ENCODE measurements around the gene PHC2.

PHC2 gene

DNA sequence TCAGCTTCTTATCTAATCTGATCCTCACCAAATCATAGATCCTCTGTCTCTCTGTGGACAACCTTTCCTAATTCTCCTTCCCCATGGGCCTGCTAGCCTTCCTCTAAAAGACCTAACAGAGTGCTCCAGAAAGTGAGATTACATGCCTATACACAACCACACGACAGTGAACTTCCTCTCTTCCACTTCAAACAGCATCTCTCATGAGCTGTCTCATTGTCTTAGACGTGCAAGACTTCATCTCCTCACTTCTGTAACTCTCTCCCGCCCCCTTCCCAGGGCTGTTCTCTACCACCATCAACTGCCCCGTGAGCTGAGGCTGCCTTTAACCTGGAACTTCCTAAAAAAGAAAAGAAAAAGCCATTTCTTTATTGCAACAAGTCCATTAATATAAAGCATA lies 95.9 kb downstream of the PHC2 start:
- H3K27ac ChIP-seq: no peak overlapping the region
- H3K4me1 ChIP-seq (ENCODE audit: low read depth, poor library complexity, severe bottlenecking): no peaks in the 10 kb centered on the region
- H3K4me2 ChIP-seq: no peak overlapping the region
- H3K79me2 ChIP-seq (ENCODE audit: insufficient read depth, low read depth): no peaks in the 10 kb centered on the region
- H3K36me3 ChIP-seq (ENCODE audit: insufficient read depth): no peaks in the 10 kb centered on the region
- no peak for TF ChIP-seq CTCF (conservative IDR thresholded peaks at IDR 0.05; ENCODE audit: low read depth, low read length)
- no peak overlapping the region for H2AFZ ChIP-seq (ENCODE audit: low read depth)
- no peak overlapping the region for H3K4me3 ChIP-seq (IDR thresholded peaks at IDR 0.05; ENCODE audit: insufficient read depth, low read depth, low read length)
- no peaks in the 10 kb centered on the region for H3K27me3 ChIP-seq (ENCODE audit: insufficient read depth, low read depth)
- H3K9ac ChIP-seq: no peak overlapping the region
- H4K20me1 ChIP-seq (ENCODE audit: insufficient read depth): no peaks in the 10 kb centered on the region

GRCh38 chr1:33334081-33334552 lies 96.8 kb downstream of the PHC2 start:
- Histone ChIP-seq H2AFZ (ENCODE audit: low read depth) (no peak overlapping the region), H3K27me3 (ENCODE audit: insufficient read depth, low read depth) (no peaks in the 10 kb centered on the region), H4K20me1 (ENCODE audit: insufficient read depth) (no peaks in the 10 kb centered on the region), H3K4me2 (no peak overlapping the region), H3K79me2 (ENCODE audit: insufficient read depth, low read depth) (no peaks in the 10 kb centered on the region), H3K9ac (no peak overlapping the region), H3K36me3 (ENCODE audit: insufficient read depth) (no peaks in the 10 kb centered on the region), H3K4me3 (IDR thresholded peaks at IDR 0.05; ENCODE audit: insufficient read depth, low read depth, low read length) (no peak overlapping the region), H3K27ac (no peak overlapping the region), H3K4me1 (ENCODE audit: low read depth, poor library complexity, severe bottlenecking) (no peaks in the 10 kb centered on the region)
- TF ChIP-seq CTCF (conservative IDR thresholded peaks at IDR 0.05; ENCODE audit: low read depth, low read length): no peak

DNA sequence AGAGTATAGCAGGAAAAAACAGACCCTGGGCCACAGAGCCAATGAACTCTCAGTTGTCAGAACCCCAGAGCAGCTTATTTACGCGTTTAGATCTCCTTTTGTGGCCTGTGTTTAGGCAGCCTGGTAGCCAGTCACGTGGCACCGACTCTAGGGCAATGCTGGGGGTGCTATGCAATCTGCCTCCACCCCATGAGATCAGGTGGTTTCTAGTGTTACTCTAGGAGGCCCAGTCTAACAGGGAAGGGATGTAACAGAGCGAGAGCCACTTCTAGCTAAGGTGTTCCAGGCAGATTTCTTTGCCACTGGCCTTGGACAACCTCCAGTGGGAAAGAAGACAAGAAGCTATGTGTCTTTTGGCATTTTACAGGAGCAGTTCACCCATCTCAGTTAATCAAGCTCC lies 98.0 kb downstream of the PHC2 start:
- H3K27ac ChIP-seq: no peak overlapping the region

DNA sequence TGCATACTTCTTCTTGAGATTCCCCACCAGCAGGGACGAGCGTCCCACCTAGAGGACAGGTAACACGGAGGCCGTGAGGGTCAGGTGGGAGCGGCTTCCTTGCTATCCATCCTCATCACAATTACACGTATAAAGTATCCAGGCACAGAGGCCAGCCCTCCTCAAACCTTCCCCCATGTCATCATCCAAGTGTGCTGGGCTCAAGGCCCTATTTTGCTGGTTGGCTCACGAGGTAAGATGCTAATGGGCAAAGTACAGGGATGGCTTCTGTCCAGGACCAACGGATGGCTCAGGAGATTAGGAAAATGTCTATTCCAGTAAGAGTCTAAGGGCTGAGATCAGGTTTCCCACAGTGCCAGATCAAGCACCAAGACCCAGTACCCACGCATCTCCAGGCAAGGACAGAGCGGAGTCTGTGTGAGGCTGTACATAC lies 98.5 kb downstream of the PHC2 start:
- Histone ChIP-seq H3K27me3 (ENCODE audit: insufficient read depth, low read depth) (no peaks in the 10 kb centered on the region), H2AFZ (ENCODE audit: low read depth) (no peak overlapping the region), H3K4me2 (no peak overlapping the region), H3K79me2 (ENCODE audit: insufficient read depth, low read depth) (no peaks in the 10 kb centered on the region), H3K9ac (no peak overlapping the region), H3K36me3 (ENCODE audit: insufficient read depth) (no peaks in the 10 kb centered on the region), H4K20me1 (ENCODE audit: insufficient read depth) (no peaks in the 10 kb centered on the region), H3K4me3 (IDR thresholded peaks at IDR 0.05; ENCODE audit: insufficient read depth, low read depth, low read length) (no peak overlapping the region), H3K4me1 (ENCODE audit: low read depth, poor library complexity, severe bottlenecking) (peaks cover 14% of the 10 kb centered on the region), H3K27ac (no peak overlapping the region)
- TF ChIP-seq CTCF (conservative IDR thresholded peaks at IDR 0.05; ENCODE audit: low read depth, low read length): no peak

More for the DNA sequence above, 98.0 kb downstream of the PHC2 start:
- no peak overlapping the region for H3K4me3 ChIP-seq (IDR thresholded peaks at IDR 0.05; ENCODE audit: insufficient read depth, low read depth, low read length)
- H3K27me3 ChIP-seq (ENCODE audit: insufficient read depth, low read depth): no peaks in the 10 kb centered on the region
- no peak overlapping the region for H3K9ac ChIP-seq
- no peaks in the 10 kb centered on the region for H3K79me2 ChIP-seq (ENCODE audit: insufficient read depth, low read depth)
- no peak for TF ChIP-seq CTCF (conservative IDR thresholded peaks at IDR 0.05; ENCODE audit: low read depth, low read length)
- H2AFZ ChIP-seq (ENCODE audit: low read depth): no peak overlapping the region
- H3K4me2 ChIP-seq: no peak overlapping the region
- no peaks in the 10 kb centered on the region for H3K36me3 ChIP-seq (ENCODE audit: insufficient read depth)
- H4K20me1 ChIP-seq (ENCODE audit: insufficient read depth): no peaks in the 10 kb centered on the region
- peaks cover 11% of the 10 kb centered on the region for H3K4me1 ChIP-seq (ENCODE audit: low read depth, poor library complexity, severe bottlenecking)

Data from KMS-11 (cell line).